Mesendoderm (in vitro differentiated cells): ENCODE results near the gene ITPR2.

Experiments used
- DNase-seq: peaks from one replicate; pipeline ENCODE4 v3.0.0; 2013
- H2AK5ac ChIP-seq: 2 replicates; pipeline ENCODE4 v1.6.1; 2013; ENCODE audit warnings: low read length, inconsistent platforms
- H2BK120ac ChIP-seq: 2 replicates; pipeline ENCODE4 v1.6.1; 2013; ENCODE audit warnings: low read depth, mild to moderate bottlenecking, low read length, moderate library complexity, mixed read lengths
- H2BK15ac ChIP-seq: replicated peaks from 2 replicates; pipeline ENCODE4 v1.6.1; 2013; ENCODE audit warnings: low read depth, mild to moderate bottlenecking, moderate library complexity
- H2BK5ac ChIP-seq: 2 replicates; pipeline ENCODE4 v1.6.1; 2013; ENCODE audit warnings: low read length, inconsistent platforms
- H3K18ac ChIP-seq: 2 replicates; pipeline ENCODE4 v1.6.1; 2013; ENCODE audit warnings: mild to moderate bottlenecking, low read length, mixed read lengths
- H3K23ac ChIP-seq: one replicate; pipeline ENCODE4 v1.6.1; 2013; ENCODE audit warnings: low read length
- H3K27ac ChIP-seq: 2 replicates; pipeline ENCODE4 v1.5.1; 2013; ENCODE audit warnings: low read depth, mild to moderate bottlenecking, inconsistent platforms, low read length, moderate library complexity
- H3K27me3 ChIP-seq: 2 replicates; pipeline ENCODE4 v1.6.1; 2013; ENCODE audit warnings: low read length, control low read depth, mild to moderate bottlenecking, inconsistent platforms; ENCODE audit not compliant: insufficient read depth, poor library complexity
- H3K36me3 ChIP-seq: 2 replicates; pipeline ENCODE4 v1.6.1; 2013; ENCODE audit warnings: low read length, inconsistent platforms; ENCODE audit not compliant: control insufficient read depth, insufficient read depth
- H3K4ac ChIP-seq: one replicate; pipeline ENCODE4 v1.6.1; 2013; ENCODE audit warnings: low read depth, mild to moderate bottlenecking, low read length, moderate library complexity
- H3K4me1 ChIP-seq: 2 replicates; pipeline ENCODE4 v1.6.1; 2013; ENCODE audit warnings: low read depth, low read length, inconsistent platforms; ENCODE audit not compliant: control insufficient read depth
- H3K4me2 ChIP-seq: 2 replicates; pipeline ENCODE4 v1.6.1; 2013; ENCODE audit warnings: low read length
- H3K4me3 ChIP-seq: 2 replicates; pipeline ENCODE4 v1.5.1; 2013; ENCODE audit warnings: mild to moderate bottlenecking, low read length
- H3K56ac ChIP-seq: one replicate; pipeline ENCODE4 v1.6.1; 2013; ENCODE audit warnings: low read length
- H3K79me1 ChIP-seq: 2 replicates; pipeline ENCODE4 v1.6.1; 2013; ENCODE audit warnings: low read length, inconsistent platforms
- H3K79me2 ChIP-seq: 2 replicates; pipeline ENCODE4 v1.6.1; 2013; ENCODE audit warnings: mild to moderate bottlenecking, low read length; ENCODE audit not compliant: control insufficient read depth, insufficient read depth
- H3K9ac ChIP-seq: 2 replicates; pipeline ENCODE4 v1.6.1; 2013; ENCODE audit warnings: low read length, inconsistent platforms
- H4K5ac ChIP-seq: one replicate; pipeline ENCODE4 v1.6.1; 2013; ENCODE audit warnings: low read length
- H4K8ac ChIP-seq: one replicate; pipeline ENCODE4 v1.6.1; 2013; ENCODE audit warnings: low read depth, mild to moderate bottlenecking, control low read depth, low read length, moderate library complexity
- WGBS: extraction: QIAGEN DNeasy Blood & Tissue Kit; methylation state at CpG from one replicate; pipeline ENCODE4 v1.1.7; 2013; ENCODE audit warnings: low lambda C conversion rate, missing lambda C conversion rate; ENCODE audit not compliant: insufficient coverage; ENCODE audit errors: extremely low coverage; 5-methylcytosine and 5-hydroxymethylcytosine counted together

ITPR2 gene

GRCh38 chr12:26298785-26299621, 534.0 kb downstream of the ITPR2 start:
- no peak overlapping the region for H3K27ac ChIP-seq
- no peak overlapping the region for H4K8ac ChIP-seq
- no peaks in the 10 kb centered on the region for H3K79me2 ChIP-seq
- H2BK5ac ChIP-seq = no peak overlapping the region
- H2BK15ac ChIP-seq = no peak overlapping the region
- no peak overlapping the region for H3K18ac ChIP-seq
- no peak overlapping the region for H3K4me2 ChIP-seq
- no peak overlapping the region for H3K4me3 ChIP-seq
- no peak overlapping the region for H3K4ac ChIP-seq
- H4K5ac ChIP-seq = no peak overlapping the region
- no peak overlapping the region for H2BK120ac ChIP-seq
- H3K36me3 ChIP-seq = no peaks in the 10 kb centered on the region
- DNase-seq = peak; percentile 6
- no peak overlapping the region for H2AK5ac ChIP-seq
- no peak overlapping the region for H3K56ac ChIP-seq
- H3K27me3 ChIP-seq = no peaks in the 10 kb centered on the region
- H3K4me1 ChIP-seq = no peaks in the 10 kb centered on the region
- no peak overlapping the region for H3K23ac ChIP-seq
- no CpG with 5 or more reads among the region's 6 CpGs for WGBS
- H3K9ac ChIP-seq = no peak overlapping the region
- H3K79me1 ChIP-seq = no peaks in the 10 kb centered on the region

DNA sequence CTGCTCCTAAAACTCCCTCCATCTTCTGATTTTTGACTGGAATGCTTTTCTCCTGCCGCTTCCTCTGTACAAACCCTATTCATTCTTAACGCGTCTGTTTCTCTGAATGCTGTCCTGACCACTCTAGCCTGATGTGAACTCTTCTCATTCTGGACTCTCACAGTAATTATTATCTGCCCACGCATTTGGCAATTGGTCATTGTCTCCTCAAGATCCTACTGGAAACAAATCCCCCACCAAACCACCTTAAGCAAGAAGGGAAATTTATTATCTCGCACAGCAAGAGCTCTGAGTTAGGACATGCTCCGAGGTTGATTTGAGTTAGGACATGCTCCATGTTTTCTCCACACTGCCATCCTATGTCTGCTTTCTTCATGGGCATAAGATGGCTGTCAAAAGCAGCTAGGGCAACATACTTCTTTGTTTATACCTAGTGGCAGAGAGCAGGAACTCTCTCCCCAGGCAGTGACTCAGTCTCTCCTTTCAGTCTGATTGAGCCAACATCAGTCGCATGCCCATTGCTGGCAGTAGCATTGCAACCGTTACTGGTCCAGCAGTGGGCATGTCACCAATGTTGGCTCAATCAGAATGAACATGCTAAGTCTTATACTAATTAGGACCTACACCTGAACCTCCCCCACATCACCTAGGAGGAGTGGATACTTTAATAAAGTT, 535.5 kb downstream of the ITPR2 start:
- no CpG with 5 or more reads among the region's 8 CpGs for WGBS
- H3K27ac ChIP-seq = no peak overlapping the region

GRCh38 chr12:26295001-26295400, 538.0 kb downstream of the ITPR2 start:
- no CpG with 5 or more reads among the region's 4 CpGs for WGBS
- Histone ChIP-seq H4K8ac (no peak overlapping the region), H3K9ac (no peak overlapping the region), H3K56ac (no peak overlapping the region), H3K4me1 (no peaks in the 10 kb centered on the region), H3K4me2 (no peak overlapping the region), H4K5ac (no peak overlapping the region), H3K18ac (no peak overlapping the region), H2AK5ac (no peak overlapping the region), H3K79me1 (no peaks in the 10 kb centered on the region), H3K79me2 (no peaks in the 10 kb centered on the region), H3K4ac (no peak overlapping the region), H2BK5ac (no peak overlapping the region), H2BK120ac (no peak overlapping the region), H3K27ac (no peak overlapping the region), H3K23ac (no peak overlapping the region), H2BK15ac (no peak overlapping the region), H3K27me3 (no peaks in the 10 kb centered on the region), H3K36me3 (no peaks in the 10 kb centered on the region), H3K4me3 (no peak overlapping the region)
- DNase-seq = no peak

More for the DNA sequence above, 535.5 kb downstream of the ITPR2 start:
- H2BK120ac ChIP-seq = no peak overlapping the region
- H3K23ac ChIP-seq = no peak overlapping the region
- no peaks in the 10 kb centered on the region for H3K36me3 ChIP-seq
- H3K18ac ChIP-seq = no peak overlapping the region
- H3K79me1 ChIP-seq = no peaks in the 10 kb centered on the region
- no peaks in the 10 kb centered on the region for H3K4me1 ChIP-seq
- no peak overlapping the region for H2AK5ac ChIP-seq
- H4K5ac ChIP-seq = no peak overlapping the region
- no peak overlapping the region for H2BK5ac ChIP-seq
- no peak overlapping the region for H3K4ac ChIP-seq
- no peak overlapping the region for H3K56ac ChIP-seq
- no peak overlapping the region for H3K9ac ChIP-seq
- H4K8ac ChIP-seq = no peak overlapping the region
- no peak for DNase-seq
- H3K79me2 ChIP-seq = no peaks in the 10 kb centered on the region
- H3K4me2 ChIP-seq = no peak overlapping the region
- H3K27me3 ChIP-seq = no peaks in the 10 kb centered on the region
- no peak overlapping the region for H2BK15ac ChIP-seq
- H3K4me3 ChIP-seq = no peak overlapping the region

GRCh38 chr12:26293612-26294011, 539.4 kb downstream of the ITPR2 start:
- no peaks in the 10 kb centered on the region for H3K36me3 ChIP-seq
- no peak overlapping the region for H2BK5ac ChIP-seq
- H4K8ac ChIP-seq = no peak overlapping the region
- H3K27me3 ChIP-seq = no peaks in the 10 kb centered on the region
- no peak overlapping the region for H3K4me3 ChIP-seq
- no peaks in the 10 kb centered on the region for H3K4me1 ChIP-seq
- no peak overlapping the region for H3K27ac ChIP-seq
- no peak overlapping the region for H2BK120ac ChIP-seq
- H2BK15ac ChIP-seq = no peak overlapping the region
- H2AK5ac ChIP-seq = no peak overlapping the region
- no peak overlapping the region for H3K4ac ChIP-seq
- no peak overlapping the region for H3K9ac ChIP-seq
- H3K56ac ChIP-seq = no peak overlapping the region
- no peaks in the 10 kb centered on the region for H3K79me2 ChIP-seq
- H4K5ac ChIP-seq = no peak overlapping the region
- no peaks in the 10 kb centered on the region for H3K79me1 ChIP-seq
- H3K18ac ChIP-seq = no peak overlapping the region
- DNase-seq = no peak
- WGBS = no CpG with 5 or more reads among the region's 2 CpGs
- H3K23ac ChIP-seq = no peak overlapping the region
- no peak overlapping the region for H3K4me2 ChIP-seq

DNA sequence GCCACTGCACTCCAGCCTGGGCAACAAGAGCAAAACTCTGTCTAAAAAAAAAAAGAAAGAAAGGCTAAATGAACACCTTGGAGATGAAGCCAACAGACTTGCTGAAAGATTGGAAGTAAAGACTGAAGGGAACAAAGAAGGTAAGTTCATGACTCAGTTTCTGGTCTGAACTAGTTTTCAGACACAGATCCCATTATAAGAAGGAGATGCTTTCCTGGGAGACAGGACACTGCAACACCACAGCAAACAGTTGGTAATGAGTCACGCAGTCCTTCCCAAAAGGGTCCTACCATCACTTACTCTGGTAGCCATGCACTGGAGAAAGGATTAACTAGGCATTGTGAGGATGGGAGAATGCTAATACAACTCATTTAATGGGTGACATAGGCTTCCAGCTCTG, 540.4 kb downstream of the ITPR2 start:
- no peak overlapping the region for H2BK15ac ChIP-seq
- no peak overlapping the region for H3K4me2 ChIP-seq
- H2BK120ac ChIP-seq = no peak overlapping the region
- H3K36me3 ChIP-seq = no peaks in the 10 kb centered on the region
- no peaks in the 10 kb centered on the region for H3K27me3 ChIP-seq
- no peak overlapping the region for H3K9ac ChIP-seq
- no peak overlapping the region for H3K18ac ChIP-seq
- no peak for DNase-seq
- no peak overlapping the region for H3K56ac ChIP-seq
- H2BK5ac ChIP-seq = no peak overlapping the region
- no peaks in the 10 kb centered on the region for H3K4me1 ChIP-seq
- no peak overlapping the region for H2AK5ac ChIP-seq
- no peak overlapping the region for H3K4ac ChIP-seq
- no CpG with 5 or more reads among the region's 1 CpG for WGBS
- no peak overlapping the region for H3K4me3 ChIP-seq
- no peak overlapping the region for H3K23ac ChIP-seq
- no peak overlapping the region for H4K8ac ChIP-seq
- H3K79me2 ChIP-seq = no peaks in the 10 kb centered on the region
- no peaks in the 10 kb centered on the region for H3K79me1 ChIP-seq
- no peak overlapping the region for H3K27ac ChIP-seq
- H4K5ac ChIP-seq = no peak overlapping the region
